MM.1S (cell line): ENCODE data around the gene ARHGEF1.

Experiments
- EZH2 ChIP-seq: fragments of 300-600 bp; sonication (generic); optimal IDR thresholded peaks from 2 replicates; pipeline ENCODE3; 2017; ENCODE audit warnings: low read depth, mild to moderate bottlenecking, antibody characterized with exemption, low read length, mixed read lengths
- EZH2phosphoT487 ChIP-seq: fragments of 300-600 bp; sonication (generic); IDR thresholded peaks from 2 replicates; pipeline ENCODE4 v1.6.1; 2018; ENCODE audit warnings: antibody characterized with exemption, low read length
- TF ChIP-seq, protein P1 (sequence below): fragments of 300-600 bp; sonication (generic); IDR thresholded peaks from 2 replicates; pipeline ENCODE4 v1.5.1; 2016; ENCODE audit warnings: antibody characterized with exemption, low read length, mixed read lengths

DNA sequence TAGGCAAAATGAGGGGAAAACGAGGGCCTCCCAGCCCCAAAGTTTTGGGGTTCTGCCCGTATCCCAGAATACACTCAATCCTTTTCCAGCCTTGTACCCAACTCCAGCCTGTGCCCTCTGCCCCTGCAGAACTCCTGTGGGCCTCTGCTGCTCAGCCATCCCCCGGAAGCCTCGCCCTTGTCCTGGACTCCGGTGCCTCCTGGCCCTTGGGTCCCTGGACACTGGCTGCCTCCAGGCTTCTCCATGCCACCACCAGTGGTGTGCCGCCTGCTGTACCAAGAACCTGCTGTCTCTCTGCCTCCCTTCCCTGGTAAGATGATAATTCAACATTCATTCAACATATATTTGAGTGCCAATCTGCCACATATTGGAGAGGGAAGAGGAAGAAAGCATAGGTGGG, 34.3 kb upstream of the ARHGEF1 start:
- TF ChIP-seq, protein P1, sequence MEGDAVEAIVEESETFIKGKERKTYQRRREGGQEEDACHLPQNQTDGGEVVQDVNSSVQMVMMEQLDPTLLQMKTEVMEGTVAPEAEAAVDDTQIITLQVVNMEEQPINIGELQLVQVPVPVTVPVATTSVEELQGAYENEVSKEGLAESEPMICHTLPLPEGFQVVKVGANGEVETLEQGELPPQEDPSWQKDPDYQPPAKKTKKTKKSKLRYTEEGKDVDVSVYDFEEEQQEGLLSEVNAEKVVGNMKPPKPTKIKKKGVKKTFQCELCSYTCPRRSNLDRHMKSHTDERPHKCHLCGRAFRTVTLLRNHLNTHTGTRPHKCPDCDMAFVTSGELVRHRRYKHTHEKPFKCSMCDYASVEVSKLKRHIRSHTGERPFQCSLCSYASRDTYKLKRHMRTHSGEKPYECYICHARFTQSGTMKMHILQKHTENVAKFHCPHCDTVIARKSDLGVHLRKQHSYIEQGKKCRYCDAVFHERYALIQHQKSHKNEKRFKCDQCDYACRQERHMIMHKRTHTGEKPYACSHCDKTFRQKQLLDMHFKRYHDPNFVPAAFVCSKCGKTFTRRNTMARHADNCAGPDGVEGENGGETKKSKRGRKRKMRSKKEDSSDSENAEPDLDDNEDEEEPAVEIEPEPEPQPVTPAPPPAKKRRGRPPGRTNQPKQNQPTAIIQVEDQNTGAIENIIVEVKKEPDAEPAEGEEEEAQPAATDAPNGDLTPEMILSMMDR = no peak
- no peak for TF ChIP-seq EZH2
- TF ChIP-seq EZH2phosphoT487 = no peak
